OCI-LY1 (cell line): Measurements from ENCODE around the gene CXCR5.

Experiments used
- CTCF ChIP-seq: fragments of 200-600 bp; sonication (generic), shearing (Covaris generic); IDR thresholded peaks from 2 replicates; pipeline ENCODE4 v1.5.1; 2017; ENCODE audit warnings: mild to moderate bottlenecking, antibody characterized with exemption, low read length, moderate library complexity, mixed read lengths
- EZH2 ChIP-seq: fragments of 200-600 bp; sonication (generic), shearing (Covaris generic); IDR thresholded peaks from 2 replicates; pipeline ENCODE4 v1.8.0; 2017; ENCODE audit warnings: borderline replicate concordance, mixed run types, mild to moderate bottlenecking, antibody characterized with exemption, low read length, moderate library complexity, mixed read lengths

- no peak for TF ChIP-seq CTCF
- TF ChIP-seq EZH2, result no peak
These were observed 15.0 kb downstream of the CXCR5 start for GRCh38 chr11:118898400-118899295.
